GM12891 (cell line): ENCODE data around the gene IP6K2.

ENCODE experiments used
- POLR2A ChIP-seq: IDR thresholded peaks from 2 replicates; pipeline ENCODE4 v1.6.1; 2011; ENCODE audit warnings: low read depth, low read length, control low read depth
- POLR2AphosphoS5 ChIP-seq: IDR thresholded peaks from 2 replicates; pipeline ENCODE4 v1.6.1; 2011; ENCODE audit warnings: low read depth, low read length, control low read depth
- TAF1 ChIP-seq: IDR thresholded peaks from 2 replicates; pipeline ENCODE4 v1.6.1; 2011; ENCODE audit warnings: low read depth, low read length, control low read depth

GRCh38 chr3:48650723-48651122 lies 66.3 kb downstream of the IP6K2 start:
- TF ChIP-seq TAF1 (no peak), POLR2A (no peak), POLR2AphosphoS5 (no peak)
